ENCODE results near the gene POLE4. TPM values are rescaled to one million over a fixed set of nuclear protein-coding genes. Genes with fewer than 3 reads are reported as not detected.

The POLE4 gene
- total RNA-seq, 1 experiment from 2014 or later, result 34.4 TPM

DNA sequence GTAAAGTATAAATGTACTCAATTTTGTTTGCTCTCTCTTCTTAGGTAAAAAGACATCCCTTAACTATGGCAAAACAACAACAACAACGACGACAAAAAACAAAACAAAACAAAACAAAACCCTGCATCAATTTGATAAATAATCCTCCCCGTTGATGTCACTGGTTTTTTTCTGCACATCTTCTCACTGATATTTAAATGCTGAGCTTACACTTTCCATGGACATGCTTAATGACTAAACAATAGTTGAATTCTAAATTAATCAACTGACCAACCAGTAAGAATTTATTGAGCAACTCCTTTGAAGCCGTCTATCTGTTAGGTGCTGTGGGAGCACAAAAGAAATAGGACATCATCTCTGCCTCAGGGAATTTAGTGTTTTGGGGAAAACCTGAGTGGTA is 20.2 kb upstream of the POLE4 start:
- H2BK12ac ChIP-seq (ENCODE audit: insufficient read length, low read depth, low read length), result no peak overlapping the region
- WGBS (ENCODE audit: extremely low coverage, insufficient read length, low lambda C conversion rate), result 100% methylated on average over 2 of the region's 4 CpGs
- H3K4me2 ChIP-seq (ENCODE audit: insufficient read depth, insufficient read length, low read length), result no peak overlapping the region
- no peak overlapping the region for H3T11ph ChIP-seq (ENCODE audit: low read length)
- Mint-ChIP-seq H3K27me3 (ENCODE audit: low read depth) (peaks cover 3% of the 10 kb centered on the region; the same call in 1 of the 2 replicates), H3K4me1 (no peaks in the 10 kb centered on the region; a peak in 1 of 4 replicates), H3K36me3 (ENCODE audit: insufficient read depth in 1 of 3, low read depth in 3 of 3) (no peaks in the 10 kb centered on the region), H3K9me3 (no peaks in the 10 kb centered on the region), H3K4me3 (no peak overlapping the region), H3K27ac (no peak overlapping the region)
- H2BK20ac ChIP-seq (ENCODE audit: low read depth, low read length, poor library complexity, severe bottlenecking), result no peak overlapping the region
- no peak overlapping the region for H3K18ac ChIP-seq (ENCODE audit: insufficient read length, low read depth, low read length)
- no peak overlapping the region for H4K5ac ChIP-seq (ENCODE audit: insufficient read length, low read depth, low read length)
- no peak overlapping the region for H3K56ac ChIP-seq (ENCODE audit: insufficient read length, low read depth, low read length)
- H2BK5ac ChIP-seq (ENCODE audit: insufficient read length, low read length), result no peak overlapping the region
- H2BK15ac ChIP-seq (ENCODE audit: low read depth, low read length), result no peak overlapping the region
- no peak overlapping the region for H4K8ac ChIP-seq (replicated peaks; ENCODE audit: insufficient read length, low read depth, low read length)
- H3K4ac ChIP-seq (ENCODE audit: low read depth, low read length), result no peak overlapping the region
- H2BK120ac ChIP-seq (ENCODE audit: low read depth, low read length, poor library complexity, severe bottlenecking), result no peak overlapping the region
- H3K9me3 ChIP-seq (ENCODE audit: control insufficient read depth, low read depth, low read length), result no peaks in the 10 kb centered on the region
- H3K27ac ChIP-seq (ENCODE audit: insufficient read length, low read depth, low read length), result no peak overlapping the region
- H3K14ac ChIP-seq (ENCODE audit: insufficient read depth, low read length), result no peak overlapping the region
- H2AFZ ChIP-seq (ENCODE audit: low read length), result no peak overlapping the region
- H3K4me1 ChIP-seq (ENCODE audit: insufficient read depth, low read length), result no peaks in the 10 kb centered on the region
- no peaks in the 10 kb centered on the region for H3K27me3 ChIP-seq (ENCODE audit: insufficient read depth, low read length)
- no peaks in the 10 kb centered on the region for H3K79me2 ChIP-seq (ENCODE audit: insufficient read depth, low read length)
- no peak overlapping the region for H4K91ac ChIP-seq (ENCODE audit: insufficient read length, low read depth, low read length)
- no peaks in the 10 kb centered on the region for H3K79me1 ChIP-seq (ENCODE audit: insufficient read depth, low read depth, low read length, poor library complexity, severe bottlenecking)
- no peaks in the 10 kb centered on the region for H4K20me1 ChIP-seq (ENCODE audit: control insufficient read depth, insufficient read depth, insufficient read length)
- no peaks in the 10 kb centered on the region for H3K23me2 ChIP-seq (ENCODE audit: insufficient read length, low read depth, low read length, poor library complexity, severe bottlenecking)
- H3K9ac ChIP-seq (ENCODE audit: extremely low read depth, insufficient read length, low read length), result no peak overlapping the region
- DNase-seq, result no peak
- no peak overlapping the region for H3K23ac ChIP-seq (ENCODE audit: insufficient read length, low read depth, low read length)
- TF ChIP-seq, protein P1, sequence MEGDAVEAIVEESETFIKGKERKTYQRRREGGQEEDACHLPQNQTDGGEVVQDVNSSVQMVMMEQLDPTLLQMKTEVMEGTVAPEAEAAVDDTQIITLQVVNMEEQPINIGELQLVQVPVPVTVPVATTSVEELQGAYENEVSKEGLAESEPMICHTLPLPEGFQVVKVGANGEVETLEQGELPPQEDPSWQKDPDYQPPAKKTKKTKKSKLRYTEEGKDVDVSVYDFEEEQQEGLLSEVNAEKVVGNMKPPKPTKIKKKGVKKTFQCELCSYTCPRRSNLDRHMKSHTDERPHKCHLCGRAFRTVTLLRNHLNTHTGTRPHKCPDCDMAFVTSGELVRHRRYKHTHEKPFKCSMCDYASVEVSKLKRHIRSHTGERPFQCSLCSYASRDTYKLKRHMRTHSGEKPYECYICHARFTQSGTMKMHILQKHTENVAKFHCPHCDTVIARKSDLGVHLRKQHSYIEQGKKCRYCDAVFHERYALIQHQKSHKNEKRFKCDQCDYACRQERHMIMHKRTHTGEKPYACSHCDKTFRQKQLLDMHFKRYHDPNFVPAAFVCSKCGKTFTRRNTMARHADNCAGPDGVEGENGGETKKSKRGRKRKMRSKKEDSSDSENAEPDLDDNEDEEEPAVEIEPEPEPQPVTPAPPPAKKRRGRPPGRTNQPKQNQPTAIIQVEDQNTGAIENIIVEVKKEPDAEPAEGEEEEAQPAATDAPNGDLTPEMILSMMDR (conservative IDR thresholded peaks at IDR 0.05), result no peak
- no peak overlapping the region for H2AK5ac ChIP-seq (ENCODE audit: insufficient read length, low read length)

Data from H9 (cell line).